MM.1S (cell line): Measurements from ENCODE around the gene LRP5.

Experiments used
- DNase-seq: peaks from one replicate; pipeline ENCODE4 v3.0.0-alpha.2; 2015
- H2AFZ ChIP-seq: fragments of 300-600 bp; sonication (generic); 2 replicates; pipeline ENCODE4 v1.6.0; 2016; ENCODE audit warnings: antibody characterized with exemption, low read length
- H3F3A ChIP-seq: fragments of 300-600 bp; sonication (generic); 2 replicates; pipeline ENCODE4 v1.6.1; 2016; ENCODE audit warnings: mild to moderate bottlenecking, antibody characterized with exemption, low read length, moderate library complexity, mixed read lengths; ENCODE audit not compliant: insufficient read depth
- H3K27ac ChIP-seq: fragments of 300-600 bp; sonication (generic); 2 replicates; pipeline ENCODE4 v1.5.1; 2016; ENCODE audit warnings: mild to moderate bottlenecking, low read length
- H3K27me3 ChIP-seq: fragments of 300-600 bp; sonication (generic); replicated peaks from 2 replicates; pipeline ENCODE4 v1.6.0; 2016; ENCODE audit warnings: low read length; ENCODE audit not compliant: insufficient read depth
- H3K36me3 ChIP-seq: fragments of 300-600 bp; sonication (generic); replicated peaks from 2 replicates; pipeline ENCODE4 v1.6.1; 2016; ENCODE audit warnings: mild to moderate bottlenecking, low read length, mixed read lengths; ENCODE audit not compliant: insufficient read depth
- H3K4me1 ChIP-seq: fragments of 300-600 bp; sonication (generic); 2 replicates; pipeline ENCODE4 v1.6.1; 2016; ENCODE audit warnings: low read length, mixed read lengths
- H3K4me2 ChIP-seq: fragments of 300-600 bp; sonication (generic); 2 replicates; pipeline ENCODE4 v1.6.0; 2016; ENCODE audit warnings: low read depth, low read length
- H3K4me3 ChIP-seq: fragments of 300-600 bp; sonication (generic); 2 replicates; pipeline ENCODE4 v1.5.1; 2016; ENCODE audit warnings: low read length, mixed read lengths
- H3K79me2 ChIP-seq: fragments of 300-600 bp; sonication (generic); 2 replicates; pipeline ENCODE4 v1.6.1; 2016; ENCODE audit warnings: mixed run types, low read length, mixed read lengths
- H3K9ac ChIP-seq: fragments of 300-600 bp; sonication (generic); 2 replicates; pipeline ENCODE4 v1.6.1; 2016; ENCODE audit warnings: low read length, mixed read lengths
- H3K9me2 ChIP-seq: fragments of 300-600 bp; sonication (generic); replicated peaks from 2 replicates; pipeline ENCODE4 v1.6.1; 2016; ENCODE audit warnings: mild to moderate bottlenecking, low read length, mixed read lengths; ENCODE audit not compliant: insufficient read depth
- H3K9me3 ChIP-seq: fragments of 300-600 bp; sonication (generic); replicated peaks from 2 replicates; pipeline ENCODE4 v1.6.1; 2016; ENCODE audit warnings: mild to moderate bottlenecking, low read length, mixed read lengths; ENCODE audit not compliant: insufficient read depth
- H4K20me1 ChIP-seq: fragments of 300-600 bp; sonication (generic); 2 replicates; pipeline ENCODE4 v1.6.1; 2016; ENCODE audit warnings: mild to moderate bottlenecking, low read length, moderate library complexity, mixed read lengths; ENCODE audit not compliant: insufficient read depth
- CTCF ChIP-seq: fragments of 300-600 bp; sonication (generic); IDR thresholded peaks from 2 replicates; pipeline ENCODE4 v1.5.1; 2016; ENCODE audit warnings: antibody characterized with exemption, low read length, mixed read lengths
- EZH2 ChIP-seq: fragments of 300-600 bp; sonication (generic); optimal IDR thresholded peaks from 2 replicates; pipeline ENCODE3; 2017; ENCODE audit warnings: low read depth, mild to moderate bottlenecking, antibody characterized with exemption, low read length, mixed read lengths
- EZH2phosphoT487 ChIP-seq: fragments of 300-600 bp; sonication (generic); IDR thresholded peaks from 2 replicates; pipeline ENCODE4 v1.6.1; 2018; ENCODE audit warnings: antibody characterized with exemption, low read length

Gene LRP5

GRCh38 chr11:68302256-68302655 is 10.1 kb upstream of the LRP5 start:
- H3K4me2 ChIP-seq = no peak overlapping the region
- H3K27me3 ChIP-seq = no peaks in the 10 kb centered on the region
- no peaks in the 10 kb centered on the region for H3K9me3 ChIP-seq
- H3K27ac ChIP-seq = no peak overlapping the region
- TF ChIP-seq EZH2phosphoT487 = no peak
- TF ChIP-seq CTCF = no peak
- no peak for TF ChIP-seq EZH2
- no peaks in the 10 kb centered on the region for H3F3A ChIP-seq
- H3K79me2 ChIP-seq = no peaks in the 10 kb centered on the region
- no peak overlapping the region for H3K4me3 ChIP-seq
- no peak overlapping the region for H2AFZ ChIP-seq
- H3K9me2 ChIP-seq = no peaks in the 10 kb centered on the region
- DNase-seq = no peak
- H3K36me3 ChIP-seq = no peaks in the 10 kb centered on the region
- peaks cover 3% of the 10 kb centered on the region; the same call in 1 of the 2 replicates for H3K4me1 ChIP-seq
- H4K20me1 ChIP-seq = no peaks in the 10 kb centered on the region
- H3K9ac ChIP-seq = no peak overlapping the region

GRCh38 chr11:68302670-68303069 is 9.7 kb upstream of the LRP5 start:
- no peaks in the 10 kb centered on the region for H3K27me3 ChIP-seq
- no peaks in the 10 kb centered on the region for H3K36me3 ChIP-seq
- no peak overlapping the region for H3K4me2 ChIP-seq
- H3K9me2 ChIP-seq = no peaks in the 10 kb centered on the region
- no peaks in the 10 kb centered on the region for H3K9me3 ChIP-seq
- no peak overlapping the region for H2AFZ ChIP-seq
- no peak for DNase-seq
- no peak overlapping the region for H3K9ac ChIP-seq
- H3F3A ChIP-seq = no peaks in the 10 kb centered on the region
- no peaks in the 10 kb centered on the region for H3K79me2 ChIP-seq
- peaks cover 3% of the 10 kb centered on the region; the same call in 1 of the 2 replicates for H3K4me1 ChIP-seq
- no peak overlapping the region for H3K4me3 ChIP-seq
- H4K20me1 ChIP-seq = no peaks in the 10 kb centered on the region
- H3K27ac ChIP-seq = no peak overlapping the region
- no peak for TF ChIP-seq EZH2
- TF ChIP-seq CTCF = no peak

GRCh38 chr11:68303083-68303482 is 9.3 kb upstream of the LRP5 start:
- no peak for DNase-seq
- Histone ChIP-seq H3K27ac (no peak overlapping the region), H2AFZ (no peak overlapping the region)

More at GRCh38 chr11:68303083-68303482, 9.3 kb upstream of the LRP5 start:
- no peak overlapping the region for H3K4me3 ChIP-seq
- no peak for TF ChIP-seq CTCF
- no peak for TF ChIP-seq EZH2
- no peak for TF ChIP-seq EZH2phosphoT487
- H3K79me2 ChIP-seq = no peaks in the 10 kb centered on the region
- H3K9me3 ChIP-seq = no peaks in the 10 kb centered on the region
- H4K20me1 ChIP-seq = no peaks in the 10 kb centered on the region
- no peak overlapping the region for H3K4me2 ChIP-seq
- no peak overlapping the region for H3K9ac ChIP-seq
- 0 out of 2 replicates have a peak, but pooled peaks cover under 1% of the 10 kb centered on the region for H3K4me1 ChIP-seq
- no peaks in the 10 kb centered on the region for H3K36me3 ChIP-seq
- H3F3A ChIP-seq = no peaks in the 10 kb centered on the region
- no peaks in the 10 kb centered on the region for H3K9me2 ChIP-seq
- no peaks in the 10 kb centered on the region for H3K27me3 ChIP-seq
